ENCODE measurements around the gene AMDHD1. TPM values are rescaled to one million over a fixed set of nuclear protein-coding genes. Genes with fewer than 3 reads are reported as not detected.

The AMDHD1 gene
- total RNA-seq, 2 experiments from 2014 or later, result 1.4 to 1.7 TPM

Other genes starting within 250 kb of the AMDHD1 start
- not detected for gene NTN4, start 152.6 kb upstream of the AMDHD1 start, total RNA-seq
- 10 to 100 TPM; 23.1 to 61.1 TPM for gene SNRPF, start 84.4 kb upstream of the AMDHD1 start, total RNA-seq
- gene CCDC38, start 717 bp upstream of the AMDHD1 start, total RNA-seq, result under 1 TPM in 1 of 2 experiments, not detected in 1; 0.21 TPM
- under 1 TPM; 0.25 to 0.40 TPM for gene HAL, start 53.0 kb downstream of the AMDHD1 start, total RNA-seq
- 100 to 1,000 TPM; 138 to 147 TPM for gene LTA4H, start 92.3 kb downstream of the AMDHD1 start, total RNA-seq

Measured in activated CD4-positive, alpha-beta T cell treated with anti-CD3 and anti-CD28 coated beads for 36 hours (primary cell).